HepG2 (cell line): ENCODE results near the gene SND1. TPM values are rescaled to one million over a fixed set of nuclear protein-coding genes. Genes with fewer than 3 reads are reported as not detected.

Experiments used
- ATAC-seq: fragments of 200-7000 bp; cut with Tn5 transposase; 3 replicates; pipeline ENCODE4 v1.9.1; 2020; ENCODE audit warnings: mild to moderate bottlenecking, moderate library complexity
- BruUV-seq: library from RNA; stranded (reverse); fragments of 400-500 nt; replicated peaks from 2 replicates; lab custom pipeline; 2021; lab: Mats Ljungman, UMichigan
- CTCF ChIA-PET: fragments of 300-600 bp; formaldehyde crosslinking; extraction: SDS; loops from one replicate; lab custom pipeline; 2021; ENCODE audit warnings: low total read pairs, inconsistent platforms, low intra/inter-chr PET ratio; lab: Yijun Ruan, JAX
- POLR2A ChIA-PET: fragments of 350-600 bp; sonication (Branson Sonifier 250); formaldehyde crosslinking; loops from one replicate; lab custom pipeline; 2020; ENCODE audit warnings: antibody characterized with exemption, inconsistent platforms; lab: Yijun Ruan, JAX
- DNase-seq: peaks from one replicate; pipeline ENCODE4 v3.0.0-alpha.2; 2015; ENCODE audit warnings: low spot score
- FAIRE-seq: peaks from 3 replicates; lab custom pipeline; 2011; peaks lifted over from hg19 to GRCh38; lab: Jason Lieb, UNC
- H2AFZ ChIP-seq: one replicate; pipeline ENCODE4 v1.6.1; 2011; ENCODE audit warnings: low read length, inconsistent platforms
- H3K27ac ChIP-seq: fragments of 300-600 bp; 3 replicates; pipeline ENCODE4 v1.8.0; 2011; ENCODE audit warnings: mixed run types, mild to moderate bottlenecking, mixed read lengths, low read length, inconsistent platforms; ENCODE audit not compliant: insufficient read depth; ENCODE audit errors: extremely low read length
- H3K27me3 ChIP-seq, 2 experiments: fragments of 200-600 bp in 1 of 2; 2 replicates in 1 of 2; 3 replicates in 1 of 2; pipeline versions ENCODE4 v1.6.0 to v1.8.0; 2011; ENCODE audit warnings: low read length in 2 of 2, mild to moderate bottlenecking in 2 of 2, moderate library complexity in 2 of 2, inconsistent platforms in 1 of 2; ENCODE audit not compliant: insufficient read depth in 2 of 2, control insufficient read depth in 1 of 2
- H3K36me3 ChIP-seq, 2 experiments: fragments of 200-600 bp in 1 of 2; replicated peaks in 1 of 2; 2 replicates in 1 of 2; 3 replicates in 1 of 2; pipeline versions ENCODE4 v1.5.1 to v1.8.0; 2011; ENCODE audit warnings: low read length in 2 of 2, inconsistent platforms in 1 of 2; ENCODE audit not compliant: insufficient read depth in 2 of 2, control insufficient read depth in 1 of 2
- H3K4me1 ChIP-seq: 2 replicates; pipeline ENCODE4 v1.5.1; 2012; ENCODE audit warnings: low read length, inconsistent platforms; ENCODE audit not compliant: insufficient read depth
- H3K4me2 ChIP-seq: 2 replicates; pipeline ENCODE4 v1.6.0; 2011; ENCODE audit warnings: low read depth, low read length, inconsistent platforms
- H3K4me3 ChIP-seq, 3 experiments: fragments of 200-600 bp in 1 of 3; sonication (generic), shearing (Covaris generic) in 1 of 3; replicated peaks in 1 of 3; 2 replicates each; pipeline ENCODE4 v1.5.1; 2011 to 2016; ENCODE audit warnings: low read length in 3 of 3, inconsistent platforms in 2 of 3, low read depth in 2 of 3, mild to moderate bottlenecking in 2 of 3, control low read depth in 1 of 3, mixed read lengths in 1 of 3; ENCODE audit not compliant: insufficient read depth in 1 of 3
- H3K79me2 ChIP-seq: one replicate; pipeline ENCODE4 v1.6.1; 2011; ENCODE audit warnings: low read length, inconsistent platforms; ENCODE audit not compliant: insufficient read depth
- H3K9ac ChIP-seq: 2 replicates; pipeline ENCODE4 v1.6.0; 2011; ENCODE audit warnings: mild to moderate bottlenecking, low read depth, low read length, inconsistent platforms; ENCODE audit not compliant: insufficient read depth
- H3K9me3 ChIP-seq: 2 replicates; pipeline ENCODE4 v1.5.1; 2012; ENCODE audit warnings: mild to moderate bottlenecking, low read length
- H4K20me1 ChIP-seq: 2 replicates; pipeline ENCODE4 v1.6.0; 2011; ENCODE audit warnings: inconsistent platforms, mild to moderate bottlenecking, low read length, moderate library complexity; ENCODE audit not compliant: insufficient read depth
- ARHGAP35 ChIP-seq: sonication (generic); formaldehyde crosslinking; IDR thresholded peaks from 2 replicates; pipeline ENCODE4 v1.9.0; 2022; ENCODE audit warnings: mild to moderate bottlenecking, inconsistent platforms, moderate library complexity, missing genetic modification reagents, borderline replicate concordance
- ATF7-NPFF ChIP-seq: sonication (generic); formaldehyde crosslinking; IDR thresholded peaks from 2 replicates; pipeline ENCODE4 v1.8.1; 2023; ENCODE audit warnings: mild to moderate bottlenecking, low read depth, missing genetic modification reagents, moderate library complexity
- BRCA1 ChIP-seq: sonication (generic); formaldehyde crosslinking; IDR thresholded peaks from 2 replicates; pipeline ENCODE4 v1.4.0; 2020; ENCODE audit warnings: missing genetic modification reagents
- CTCF ChIP-seq: sonication (generic); formaldehyde crosslinking; IDR thresholded peaks from 2 replicates; pipeline ENCODE4 v1.5.0; 2020; ENCODE audit warnings: mild to moderate bottlenecking, missing genetic modification reagents, moderate library complexity
- IRF2 ChIP-seq: IDR thresholded peaks from 2 replicates; pipeline ENCODE4 v1.6.1; 2018; ENCODE audit warnings: missing genetic modification reagents, missing compliant biosample characterization
- KLF15 ChIP-seq: sonication (generic); formaldehyde crosslinking; IDR thresholded peaks from 2 replicates; pipeline ENCODE4 v1.8.1; 2023; ENCODE audit warnings: borderline replicate concordance, mild to moderate bottlenecking, inconsistent platforms, missing genetic modification reagents, mixed read lengths
- RNF2 ChIP-seq: fragments of 450-650 bp; conservative IDR thresholded peaks from 2 replicates; pipeline ENCODE4 v1.6.1; 2016; ENCODE audit warnings: low read depth
- SRF ChIP-seq: IDR thresholded peaks from 2 replicates; pipeline ENCODE4 v1.6.1; 2011; ENCODE audit warnings: mild to moderate bottlenecking, low read depth, low read length, moderate library complexity
- SUZ12 ChIP-seq: fragments of 150-350 bp; IDR thresholded peaks from 2 replicates; pipeline ENCODE4 v1.6.1; 2014; ENCODE audit warnings: low read depth, low read length
- ZBTB4 ChIP-seq: sonication (generic); formaldehyde crosslinking; IDR thresholded peaks from 2 replicates; pipeline ENCODE4 v1.4.0; 2020; ENCODE audit warnings: missing genetic modification reagents, mild to moderate bottlenecking, borderline replicate concordance
- ZNF224 ChIP-seq: sonication (generic); formaldehyde crosslinking; IDR thresholded peaks from 2 replicates; pipeline ENCODE4 v1.5.0; 2020; ENCODE audit warnings: mild to moderate bottlenecking, missing genetic modification reagents
- ZNF331 ChIP-seq: sonication (generic); formaldehyde crosslinking; IDR thresholded peaks from 2 replicates; pipeline ENCODE4 v1.4.0; 2020; ENCODE audit warnings: missing genetic modification reagents
- ZNF660 ChIP-seq: sonication (generic); formaldehyde crosslinking; IDR thresholded peaks from 2 replicates; pipeline ENCODE4 v1.5.1; 2020; ENCODE audit warnings: mild to moderate bottlenecking, low read depth, missing genetic modification reagents, borderline replicate concordance
- ZNF704 ChIP-seq: sonication (generic); formaldehyde crosslinking; IDR thresholded peaks from 2 replicates; pipeline ENCODE4 v1.8.1; 2023; ENCODE audit warnings: mild to moderate bottlenecking, inconsistent platforms, moderate library complexity, missing genetic modification reagents, borderline replicate concordance
- WGBS: methylation state at CpG from one replicate; pipeline ENCODE4 v1.1.6; 2017; ENCODE audit warnings: low lambda C conversion rate; 5-methylcytosine and 5-hydroxymethylcytosine counted together
- in situ Hi-C: cut with HindIII; loops from 2 replicates; pipeline ENCODE4 v1.10.0; 2017; ENCODE audit warnings: low pct_unique_long_range_greater_than_20kb; ENCODE audit not compliant: extremely low pct_ligation_motif_present
- intact Hi-C: fragments of 100-400 bp; cut with micrococcal nuclease; formaldehyde crosslinking; loops from one replicate; pipeline ENCODE4 v1.10.0; 2022; ENCODE audit not compliant: unreplicated experiment
- polyA plus RNA-seq, 8 experiments: library from polyadenylated mRNA; depleted of rRNA in 3 of 8; stranded (reverse) in 7 of 8; unstranded in 1 of 8; fragments of >200 nt; fragmentation: Illumina TruSeq in 4 of 8; extraction: Trizol in 4 of 8; gene quantifications; 2 replicates each; pipeline versions ENCODE4 v1.2.1 to v1.2.3, GENCODE V29; 2011 to 2016; ENCODE audit warnings: low read depth in 4 of 8, missing spikeins in 1 of 8, mixed read lengths in 1 of 8; ENCODE audit not compliant: insufficient read depth in 1 of 8
- total RNA-seq, 5 experiments: library from RNA; depleted of rRNA; stranded (reverse); fragments of >200 nt; fragmentation: Illumina TruSeq; extraction: Trizol; gene quantifications; 2 replicates each; pipeline ENCODE4 v1.2.3, GENCODE V29; 2016; ENCODE audit warnings: low read depth in 1 of 5

Gene SND1
- total and polyA plus RNA-seq, 2 of the 13 experiments (the other 11 are each of a cell fraction or from before 2014, with no cell fraction given) = 110 to 182 TPM

- Histone ChIP-seq H3K9ac (no peak overlapping the region), H3K27ac (no peak overlapping the region), H3K36me3 (peaks cover 10 to 40% of the 10 kb centered on the region in 2 experiments; a peak in 4 of 5 replicates), H3K4me3 (no peak overlapping the region), H2AFZ (no peak overlapping the region), H3K9me3 (no peaks in the 10 kb centered on the region), H3K4me2 (no peak overlapping the region), H3K4me1 (peaks cover 51% of the 10 kb centered on the region), H3K79me2 (peaks cover 10% of the 10 kb centered on the region), H3K27me3 (no peaks in the 10 kb centered on the region), H4K20me1 (peaks cover 14% of the 10 kb centered on the region)
- BruUV-seq = no TSS peak
- DNase-seq (no peak), ATAC-seq (no peak), FAIRE-seq (no peak)
- CTCF ChIA-PET = no interaction called here
- intact Hi-C loops = loop anchor here (10.0 kb wide), 1 partner anchor 104 kb away; no protein-coding TSS in a partner anchor
- in situ Hi-C loops = no loop called here
- WGBS = 94% methylated on average over 5 of the region's 5 CpGs
- TF ChIP-seq RNF2 (no peak), SUZ12 (no peak), ZNF224 (no peak), ZNF331 (CRISPR knock-in tag) (no peak), BRCA1 (no peak), ATF7-NPFF (CRISPR knock-in tag) (no peak), KLF15 (CRISPR knock-in tag) (no peak), ZNF660 (CRISPR knock-in tag) (no peak), ZBTB4 (CRISPR knock-in tag) (no peak), IRF2 (CRISPR knock-in tag) (no peak), SRF (no peak), ARHGAP35 (CRISPR knock-in tag) (no peak), CTCF (no peak), ZNF704 (CRISPR knock-in tag) (no peak)
- POLR2A ChIA-PET = no interaction called here
These were observed 249.0 kb downstream of the SND1 start for GRCh38 chr7:127900732-127901685.
